T-helper 1 cell treated with Interleukin-12 subunit alpha and Interleukin-12 subunit beta and Interleukin-4 antibody, amounts not matched to agents 30 μg/mL and 1 μg/mL, for 36 hours (primary cell): ENCODE results near the gene MPP7.

Experiments used
- H3K27ac Mint-ChIP-seq: one replicate; pipeline ENCODE4 v1.8.0; 2021; ENCODE audit warnings: mild to moderate bottlenecking, mixed read lengths
- H3K27me3 Mint-ChIP-seq: one replicate; pipeline ENCODE4 v1.8.0; 2021; ENCODE audit warnings: low read depth, mixed read lengths
- H3K36me3 Mint-ChIP-seq: one replicate; pipeline ENCODE4 v1.8.0; 2021; ENCODE audit warnings: low read depth, mixed read lengths
- H3K4me1 Mint-ChIP-seq: one replicate; pipeline ENCODE4 v1.8.0; 2021; ENCODE audit warnings: low read depth, mixed read lengths
- H3K4me3 Mint-ChIP-seq: one replicate; pipeline ENCODE4 v1.8.0; 2021; ENCODE audit warnings: mild to moderate bottlenecking, moderate library complexity, mixed read lengths
- H3K9me3 Mint-ChIP-seq: one replicate; pipeline ENCODE4 v1.8.0; 2021; ENCODE audit warnings: mixed read lengths

Gene MPP7

DNA sequence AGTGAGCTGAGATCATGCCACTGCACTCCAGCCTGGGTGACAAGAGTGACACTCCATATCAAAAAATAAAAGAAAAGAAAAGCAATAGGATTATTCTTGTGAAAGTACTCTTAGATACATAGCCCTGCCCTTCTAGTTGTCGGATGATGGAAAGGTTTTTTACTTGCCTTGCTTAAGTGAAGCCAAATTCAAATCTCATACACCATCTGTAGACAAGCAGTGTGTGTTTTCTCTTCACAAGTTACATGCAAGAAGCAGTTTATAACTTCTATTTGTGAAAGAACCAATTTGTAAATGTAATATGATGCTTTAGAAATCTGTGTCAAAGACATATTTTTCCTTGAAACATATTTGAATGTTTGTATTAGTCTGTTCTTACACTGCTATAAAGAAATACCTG, 15.8 kb upstream of the MPP7 start:
- Mint-ChIP-seq H3K27ac (no peak overlapping the region), H3K9me3 (no peaks in the 10 kb centered on the region), H3K4me3 (no peak overlapping the region), H3K27me3 (peaks cover 17% of the 10 kb centered on the region), H3K4me1 (no peaks in the 10 kb centered on the region), H3K36me3 (no peaks in the 10 kb centered on the region)

GRCh38 chr10:28317760-28318159, 14.9 kb upstream of the MPP7 start:
- Mint-ChIP-seq H3K27me3 (peaks cover 17% of the 10 kb centered on the region), H3K36me3 (peaks cover under 1% of the 10 kb centered on the region), H3K9me3 (no peaks in the 10 kb centered on the region), H3K27ac (no peak overlapping the region), H3K4me3 (no peak overlapping the region), H3K4me1 (no peaks in the 10 kb centered on the region)

DNA sequence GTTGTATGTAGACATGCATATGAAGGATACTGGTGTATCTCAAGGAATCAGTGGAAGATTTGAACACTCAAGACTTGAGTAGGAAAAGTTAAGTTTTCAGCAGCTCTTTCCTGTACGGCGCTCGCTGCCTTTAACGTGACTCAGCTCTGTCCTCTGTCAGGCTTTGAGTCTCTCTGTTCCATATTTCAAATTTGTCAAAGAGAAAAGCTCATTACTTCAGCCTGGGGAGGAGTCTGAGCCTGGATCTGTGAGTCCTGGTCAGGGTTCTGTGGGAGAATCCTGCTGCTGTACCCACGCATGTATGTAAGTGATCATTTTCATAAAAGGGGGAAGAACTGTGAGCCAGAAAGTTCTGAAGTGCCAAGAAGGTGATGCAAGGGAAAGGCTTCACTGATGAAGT, 13.8 kb upstream of the MPP7 start:
- Mint-ChIP-seq H3K36me3 (peaks cover 2% of the 10 kb centered on the region), H3K9me3 (peaks cover 4% of the 10 kb centered on the region), H3K4me3 (no peak overlapping the region), H3K27ac (no peak overlapping the region), H3K27me3 (peaks cover 19% of the 10 kb centered on the region), H3K4me1 (no peaks in the 10 kb centered on the region)

- Mint-ChIP-seq H3K4me1 (no peaks in the 10 kb centered on the region), H3K9me3 (peaks cover 4% of the 10 kb centered on the region), H3K27me3 (peaks cover 28% of the 10 kb centered on the region), H3K4me3 (no peak overlapping the region), H3K36me3 (peaks cover 2% of the 10 kb centered on the region), H3K27ac (no peak overlapping the region)
Measured at GRCh38 chr10:28315140-28315539, 12.3 kb upstream of the MPP7 start.

DNA sequence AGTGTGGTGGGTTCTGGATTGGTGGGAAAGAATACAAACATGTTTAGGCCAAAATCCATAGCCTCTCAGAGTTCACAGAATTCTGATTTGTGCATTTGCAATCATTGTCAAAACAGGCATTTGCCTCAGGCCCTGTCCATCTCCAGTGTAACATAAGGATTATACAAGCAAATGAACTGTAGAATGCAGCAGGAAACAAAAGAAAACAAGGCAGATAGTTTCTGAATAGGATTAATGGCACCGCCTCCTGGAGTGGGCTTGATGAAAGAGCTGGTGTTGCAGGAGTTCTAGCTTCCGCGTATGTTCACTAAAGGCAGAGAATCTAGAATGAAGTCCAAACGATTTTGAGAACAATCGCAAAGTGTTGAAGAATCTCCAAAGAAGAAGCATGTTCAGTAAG, 11.3 kb upstream of the MPP7 start:
- H3K27ac Mint-ChIP-seq: no peak overlapping the region

GRCh38 chr10:28312572-28312971, 9.7 kb upstream of the MPP7 start:
- Mint-ChIP-seq H3K4me3 (no peak overlapping the region), H3K27ac (no peak overlapping the region), H3K36me3 (peaks cover 2% of the 10 kb centered on the region), H3K4me1 (no peaks in the 10 kb centered on the region), H3K9me3 (peaks cover 4% of the 10 kb centered on the region), H3K27me3 (peaks cover 41% of the 10 kb centered on the region)

More for the DNA sequence above, 11.3 kb upstream of the MPP7 start:
- Mint-ChIP-seq H3K9me3 (peaks cover 4% of the 10 kb centered on the region), H3K4me3 (no peak overlapping the region), H3K36me3 (peaks cover 2% of the 10 kb centered on the region), H3K27me3 (peaks cover 32% of the 10 kb centered on the region), H3K4me1 (no peaks in the 10 kb centered on the region)

- Mint-ChIP-seq H3K27ac (no peak overlapping the region), H3K4me1 (no peaks in the 10 kb centered on the region), H3K27me3 (peaks cover 43% of the 10 kb centered on the region)
Measured at GRCh38 chr10:28311104-28311503, 8.2 kb upstream of the MPP7 start.

GRCh38 chr10:28307267-28307666, 4.4 kb upstream of the MPP7 start:
- no peak overlapping the region for H3K27ac Mint-ChIP-seq
- H3K4me1 Mint-ChIP-seq: peaks cover 13% of the 10 kb centered on the region
- no peaks in the 10 kb centered on the region for H3K36me3 Mint-ChIP-seq
- H3K27me3 Mint-ChIP-seq: peaks cover 62% of the 10 kb centered on the region
- H3K4me3 Mint-ChIP-seq: no peak overlapping the region
- peaks cover 3% of the 10 kb centered on the region for H3K9me3 Mint-ChIP-seq

More at GRCh38 chr10:28311104-28311503, 8.2 kb upstream of the MPP7 start:
- peaks cover 2% of the 10 kb centered on the region for H3K36me3 Mint-ChIP-seq
- H3K9me3 Mint-ChIP-seq: peaks cover 4% of the 10 kb centered on the region
- no peak overlapping the region for H3K4me3 Mint-ChIP-seq

DNA sequence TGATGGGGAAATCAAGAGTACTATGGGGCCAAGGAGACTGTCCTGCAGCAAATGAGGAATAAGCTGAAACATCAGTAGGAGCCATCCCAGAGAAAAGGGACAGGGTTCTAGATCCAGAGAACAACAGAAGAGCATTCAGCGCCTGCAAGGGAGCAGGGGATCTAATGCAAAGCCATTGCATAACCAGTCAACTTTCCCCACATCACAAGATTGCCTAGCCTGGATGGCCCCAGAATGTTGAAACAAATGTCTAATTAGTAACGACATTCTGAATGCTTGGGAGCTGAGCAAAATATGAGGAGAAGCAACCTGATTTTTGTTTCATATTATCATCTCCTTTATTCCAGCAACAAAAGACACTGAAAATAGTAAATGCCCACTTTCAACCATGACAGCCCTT, 2.7 kb upstream of the MPP7 start:
- Mint-ChIP-seq H3K27me3 (peaks cover 62% of the 10 kb centered on the region), H3K36me3 (no peaks in the 10 kb centered on the region), H3K27ac (no peak overlapping the region), H3K4me3 (no peak overlapping the region), H3K4me1 (peaks cover 17% of the 10 kb centered on the region), H3K9me3 (no peaks in the 10 kb centered on the region)

GRCh38 chr10:28304032-28304571, 1.2 kb upstream of the MPP7 start:
- peak overlapping the region; percentile 67 for H3K4me3 Mint-ChIP-seq
- no peaks in the 10 kb centered on the region for H3K36me3 Mint-ChIP-seq
- peaks cover 19% of the 10 kb centered on the region for H3K4me1 Mint-ChIP-seq
- no peaks in the 10 kb centered on the region for H3K9me3 Mint-ChIP-seq
- peaks cover 54% of the 10 kb centered on the region for H3K27me3 Mint-ChIP-seq
- H3K27ac Mint-ChIP-seq: no peak overlapping the region

GRCh38 chr10:28302012-28302637, 739 bp downstream of the MPP7 start:
- no peak overlapping the region for H3K27ac Mint-ChIP-seq
- H3K4me3 Mint-ChIP-seq: peak overlapping the region; percentile 51
- H3K36me3 Mint-ChIP-seq: no peaks in the 10 kb centered on the region
- no peaks in the 10 kb centered on the region for H3K9me3 Mint-ChIP-seq
- H3K4me1 Mint-ChIP-seq: peaks cover 23% of the 10 kb centered on the region
- peaks cover 49% of the 10 kb centered on the region for H3K27me3 Mint-ChIP-seq

DNA sequence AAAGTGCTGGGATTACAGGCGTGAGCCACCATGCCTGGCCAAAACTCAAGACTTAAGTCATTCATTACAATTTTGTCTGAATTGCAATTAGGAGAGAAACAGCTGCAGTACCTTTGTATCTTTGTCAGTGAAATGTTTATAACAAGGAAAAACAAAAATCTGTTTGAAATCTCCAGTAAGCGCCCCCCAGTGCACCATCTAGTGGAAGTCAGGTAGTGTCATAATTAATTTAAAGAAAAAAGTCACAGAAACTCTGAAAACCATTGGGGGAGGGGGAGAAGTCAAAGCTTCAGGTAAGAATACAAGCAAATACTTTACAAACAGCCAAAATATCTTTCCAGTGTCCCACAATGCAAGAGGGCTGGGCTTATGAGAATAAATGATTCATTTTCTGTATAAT, 2.8 kb downstream of the MPP7 start:
- no peaks in the 10 kb centered on the region for H3K36me3 Mint-ChIP-seq
- no peak overlapping the region for H3K27ac Mint-ChIP-seq
- H3K4me3 Mint-ChIP-seq: no peak overlapping the region
- H3K9me3 Mint-ChIP-seq: no peaks in the 10 kb centered on the region
- peaks cover 37% of the 10 kb centered on the region for H3K27me3 Mint-ChIP-seq
- H3K4me1 Mint-ChIP-seq: peaks cover 23% of the 10 kb centered on the region

DNA sequence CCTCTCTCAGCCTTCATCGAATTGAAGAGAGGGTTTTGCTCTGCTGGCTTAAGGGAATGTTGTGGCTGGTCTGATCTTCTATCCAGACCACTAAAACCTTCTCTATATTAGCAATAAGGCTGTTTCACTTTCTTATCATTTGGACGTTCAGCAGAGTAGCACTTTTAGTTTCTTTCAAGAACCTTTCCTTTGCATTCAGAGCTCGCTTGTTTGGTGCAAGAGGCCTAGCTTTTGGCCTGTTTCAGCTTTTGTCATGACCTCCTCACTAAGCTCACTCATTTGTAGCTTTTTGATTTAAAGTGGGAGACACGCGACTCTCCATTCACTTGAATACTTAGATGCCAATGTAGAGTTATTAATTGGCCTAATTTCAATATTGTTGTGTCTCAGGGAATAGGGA, 3.9 kb downstream of the MPP7 start:
- H3K9me3 Mint-ChIP-seq: no peaks in the 10 kb centered on the region
- H3K27me3 Mint-ChIP-seq: peaks cover 28% of the 10 kb centered on the region
- H3K27ac Mint-ChIP-seq: no peak overlapping the region
- peaks cover 19% of the 10 kb centered on the region for H3K4me1 Mint-ChIP-seq
- no peaks in the 10 kb centered on the region for H3K36me3 Mint-ChIP-seq
- H3K4me3 Mint-ChIP-seq: no peak overlapping the region

- Mint-ChIP-seq H3K27me3 (peaks cover 14% of the 10 kb centered on the region), H3K9me3 (no peaks in the 10 kb centered on the region), H3K4me1 (peaks cover 10% of the 10 kb centered on the region), H3K27ac (no peak overlapping the region), H3K4me3 (no peak overlapping the region), H3K36me3 (no peaks in the 10 kb centered on the region)
Measured at GRCh38 chr10:28296023-28296422, 6.8 kb downstream of the MPP7 start.

GRCh38 chr10:28295336-28295735, 7.5 kb downstream of the MPP7 start:
- Mint-ChIP-seq H3K36me3 (no peaks in the 10 kb centered on the region), H3K4me3 (no peak overlapping the region), H3K27me3 (peaks cover 12% of the 10 kb centered on the region), H3K27ac (no peak overlapping the region), H3K9me3 (no peaks in the 10 kb centered on the region), H3K4me1 (peaks cover 8% of the 10 kb centered on the region)
